ENCODE data around the gene SLC22A17. TPM values are rescaled to one million over a fixed set of nuclear protein-coding genes. Genes with fewer than 3 reads are reported as not detected.
A peak's percentile ranks its signal among the peaks of the same experiment; 100 is the strongest.
"Not testable (repeated sequence)": the region's sequence is repeated elsewhere in the genome, so short reads cannot be mapped to it uniquely, and the experiment has no call there.

SLC22A17 gene
- total RNA-seq, 1 donor from 2014 or later, result 5.0 TPM

DNA sequence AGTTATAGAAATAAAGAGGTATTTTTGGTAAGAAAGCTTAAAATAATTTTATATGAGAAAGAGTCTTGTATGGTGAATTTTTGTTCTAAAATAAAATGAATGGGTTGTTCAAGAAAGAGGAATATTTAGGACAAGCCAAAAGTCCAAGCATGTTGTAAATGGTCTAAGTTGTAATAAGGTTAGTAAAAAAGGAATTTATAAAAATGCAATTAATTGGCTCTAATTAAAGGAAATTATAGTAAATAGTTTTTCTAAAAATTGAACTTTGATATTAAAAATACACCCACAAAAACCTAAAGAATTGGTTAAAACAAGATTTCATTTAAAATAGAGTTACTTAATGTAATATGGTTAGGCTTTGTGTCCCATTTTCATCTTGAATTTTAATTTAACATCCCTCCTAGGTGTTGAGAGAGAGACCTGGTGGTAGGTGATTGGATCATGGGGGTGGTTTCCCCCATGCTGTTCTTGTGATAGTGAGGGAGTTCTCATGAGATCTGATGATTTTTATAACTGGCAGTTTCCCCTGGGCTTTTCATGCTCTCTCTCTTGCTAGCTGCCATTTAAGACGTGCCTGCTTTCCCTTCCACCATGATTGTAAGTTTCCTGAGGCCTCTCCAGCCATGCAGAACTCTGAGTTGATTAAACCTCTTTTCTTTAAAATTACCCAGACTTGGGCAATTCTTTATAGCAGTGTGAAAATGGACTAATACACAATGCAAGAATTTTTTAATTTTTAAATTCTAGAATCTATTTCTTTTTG is 13.0 kb downstream of the SLC22A17 start:
- H3K27ac Mint-ChIP-seq, result no peak overlapping the region
- intact Hi-C loops (cut with micrococcal nuclease), result no loop called here
- peaks cover 36% of the 10 kb centered on the region for H3K27me3 Mint-ChIP-seq (ENCODE audit: insufficient read depth)
- H3K4me3 Mint-ChIP-seq, result no peak overlapping the region
- no peaks in the 10 kb centered on the region for H3K9me3 Mint-ChIP-seq
- H3K36me3 Mint-ChIP-seq (ENCODE audit: low read depth), result no peaks in the 10 kb centered on the region
- no peaks in the 10 kb centered on the region for H3K4me1 Mint-ChIP-seq (ENCODE audit: low read depth)
- no peak for DNase-seq (ENCODE audit: low spot score)

DNA sequence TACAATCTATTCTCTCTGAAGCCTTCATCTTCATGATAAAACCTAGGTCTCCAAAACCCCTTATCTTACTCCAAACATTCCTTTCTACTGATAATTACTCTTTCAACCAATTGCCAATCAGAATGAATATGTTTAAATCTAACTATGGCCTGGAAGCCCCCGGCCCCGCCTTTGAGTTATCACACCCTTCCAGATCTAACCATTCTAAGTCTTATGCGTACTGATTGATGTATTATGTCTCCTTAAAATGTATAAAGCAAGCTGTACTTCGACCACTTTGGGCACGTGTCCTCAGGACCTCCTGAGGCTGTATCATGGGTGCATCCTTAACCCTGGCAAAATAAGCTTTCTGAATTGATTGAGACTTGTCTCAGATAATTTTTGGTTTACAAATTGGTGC is 17.1 kb downstream of the SLC22A17 start:
- no peak overlapping the region for H3K27ac Mint-ChIP-seq
- H3K9me3 Mint-ChIP-seq, result no peaks in the 10 kb centered on the region
- no peaks in the 10 kb centered on the region for H3K36me3 Mint-ChIP-seq (ENCODE audit: low read depth)
- H3K4me1 Mint-ChIP-seq (ENCODE audit: low read depth), result no peaks in the 10 kb centered on the region
- peaks cover 27% of the 10 kb centered on the region for H3K27me3 Mint-ChIP-seq (ENCODE audit: insufficient read depth)
- H3K4me3 Mint-ChIP-seq, result no peak overlapping the region
- no peak for DNase-seq (ENCODE audit: low spot score)
- intact Hi-C loops (cut with micrococcal nuclease), result no loop called here

DNA sequence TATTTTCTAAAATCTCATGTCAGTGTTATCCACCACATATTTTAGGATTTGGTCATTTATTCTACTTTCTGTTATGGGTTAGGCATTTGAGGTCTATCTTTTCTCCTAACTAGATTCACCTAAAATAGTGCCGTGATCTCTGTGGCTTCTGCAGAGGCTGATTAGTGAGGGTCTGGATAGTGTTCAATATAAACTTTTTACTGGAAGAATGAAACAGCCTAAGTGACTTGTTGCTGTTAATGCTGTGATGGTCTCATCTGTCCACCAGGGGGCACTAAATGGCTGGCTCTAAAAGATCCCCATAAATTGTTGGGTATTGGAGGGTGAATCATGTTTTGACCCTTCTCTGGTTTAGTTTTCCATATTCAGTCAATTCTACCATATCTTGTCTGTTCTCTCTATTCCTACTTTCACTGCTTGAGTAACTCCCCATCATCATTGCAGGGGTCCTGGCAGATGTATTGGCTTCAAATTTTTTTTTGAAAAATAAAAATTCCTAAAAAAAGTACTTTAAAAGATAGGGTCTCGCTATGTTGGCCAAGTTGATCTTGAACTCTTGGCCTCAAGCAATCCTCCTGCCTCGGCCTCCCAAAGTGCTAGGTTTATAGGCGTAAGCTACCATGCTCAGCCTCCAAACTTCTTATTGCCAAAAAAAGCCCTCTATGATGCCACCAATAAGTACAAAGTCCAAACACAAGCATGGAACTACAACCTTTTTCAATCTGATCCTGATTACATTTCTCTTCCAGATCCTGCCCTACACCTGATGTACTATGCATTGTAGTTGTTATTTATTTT is 24.5 kb downstream of the SLC22A17 start:
- Mint-ChIP-seq H3K27me3 (ENCODE audit: insufficient read depth) (peaks cover under 1% of the 10 kb centered on the region), H3K4me3 (no peak overlapping the region)

DNA sequence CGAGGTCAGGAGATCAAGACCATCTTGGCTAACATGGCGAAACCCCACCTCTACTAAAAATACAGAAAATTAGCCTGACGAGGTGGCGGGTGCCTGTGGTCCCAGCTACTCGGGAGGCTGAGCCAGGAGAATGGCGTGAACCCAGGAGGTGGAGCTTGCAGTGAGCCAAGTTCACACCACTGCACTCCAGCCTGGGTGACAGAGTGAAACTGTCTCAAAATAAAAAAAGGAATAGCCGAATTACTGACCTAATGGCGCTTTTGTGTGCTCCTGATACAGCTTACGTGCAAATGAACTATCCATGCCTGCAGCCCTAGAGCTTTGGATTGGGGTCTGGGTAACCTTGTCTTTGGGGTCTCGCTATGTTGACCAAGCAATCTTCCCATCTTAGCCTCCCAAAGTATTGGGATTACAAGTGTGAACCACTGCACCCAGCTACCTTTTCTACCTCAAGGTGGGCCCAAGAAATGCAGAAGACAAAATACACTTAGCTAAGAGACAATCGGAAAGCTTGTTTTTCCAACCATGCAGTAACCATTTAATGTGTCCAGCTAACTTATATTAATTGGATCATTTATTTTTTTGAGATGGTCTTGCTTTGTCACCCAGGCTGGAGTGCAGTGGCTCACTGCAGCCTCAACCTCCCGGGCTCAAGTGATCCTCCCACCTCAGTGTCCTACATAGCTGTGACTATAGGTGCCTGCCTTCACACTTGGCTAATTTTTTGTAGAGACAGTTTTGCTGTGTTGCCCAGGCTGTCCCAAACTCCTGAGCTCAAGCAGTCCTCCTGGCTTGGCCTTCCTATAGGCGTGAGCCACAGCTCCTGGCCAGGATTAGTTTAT is 26.0 kb downstream of the SLC22A17 start:
- Mint-ChIP-seq H3K4me1 (ENCODE audit: low read depth) (peaks cover 14% of the 10 kb centered on the region), H3K27ac (no peak overlapping the region), H3K36me3 (ENCODE audit: low read depth) (peaks cover 37% of the 10 kb centered on the region), H3K27me3 (ENCODE audit: insufficient read depth) (no peaks in the 10 kb centered on the region), H3K9me3 (no peaks in the 10 kb centered on the region), H3K4me3 (no peak overlapping the region)
- DNase-seq (ENCODE audit: low spot score), result no peak
- intact Hi-C loops (cut with micrococcal nuclease), result loop anchor here (10.0 kb wide), 4 partner anchors 562 to 1108 kb away; partner anchors contain the start of genes DCAF11, EMC9, NRL and OXA1L

More for the DNA sequence above, 24.5 kb downstream of the SLC22A17 start:
- H3K4me1 Mint-ChIP-seq (ENCODE audit: low read depth), result peaks cover 4% of the 10 kb centered on the region
- intact Hi-C loops (cut with micrococcal nuclease), result loop anchor here (1.0 to 10.0 kb wide), 8 partner anchors 25 to 1107 kb away; partner anchors contain the start of genes DCAF11, EMC9, NGDN and NRL
- H3K9me3 Mint-ChIP-seq, result no peaks in the 10 kb centered on the region
- peaks cover 25% of the 10 kb centered on the region for H3K36me3 Mint-ChIP-seq (ENCODE audit: low read depth)
- peak; percentile 47 for DNase-seq (ENCODE audit: low spot score)
- H3K27ac Mint-ChIP-seq, result no peak overlapping the region

DNA sequence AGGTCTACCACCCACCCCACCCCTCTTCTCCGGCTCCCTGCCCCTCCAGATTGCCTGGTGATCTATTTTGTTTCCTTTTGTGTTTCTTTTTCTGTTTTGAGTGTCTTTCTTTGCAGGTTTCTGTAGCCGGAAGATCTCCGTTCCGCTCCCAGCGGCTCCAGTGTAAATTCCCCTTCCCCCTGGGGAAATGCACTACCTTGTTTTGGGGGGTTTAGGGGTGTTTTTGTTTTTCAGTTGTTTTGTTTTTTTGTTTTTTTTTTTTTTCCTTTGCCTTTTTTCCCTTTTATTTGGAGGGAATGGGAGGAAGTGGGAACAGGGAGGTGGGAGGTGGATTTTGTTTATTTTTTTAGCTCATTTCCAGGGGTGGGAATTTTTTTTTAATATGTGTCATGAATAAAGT is 26.9 kb downstream of the SLC22A17 start:
- H3K4me1 Mint-ChIP-seq (ENCODE audit: low read depth), result peaks cover 16% of the 10 kb centered on the region
- peaks cover 37% of the 10 kb centered on the region for H3K36me3 Mint-ChIP-seq (ENCODE audit: low read depth)
- H3K27me3 Mint-ChIP-seq (ENCODE audit: insufficient read depth); H3K4me3 Mint-ChIP-seq; H3K27ac Mint-ChIP-seq; H3K9me3 Mint-ChIP-seq; DNase-seq (ENCODE audit: low spot score): not testable (repeated sequence)
- intact Hi-C loops (cut with micrococcal nuclease), result loop anchor here (10.0 kb wide), 4 partner anchors 561 to 1109 kb away; partner anchors contain the start of genes DCAF11, EMC9, NRL and OXA1L

DNA sequence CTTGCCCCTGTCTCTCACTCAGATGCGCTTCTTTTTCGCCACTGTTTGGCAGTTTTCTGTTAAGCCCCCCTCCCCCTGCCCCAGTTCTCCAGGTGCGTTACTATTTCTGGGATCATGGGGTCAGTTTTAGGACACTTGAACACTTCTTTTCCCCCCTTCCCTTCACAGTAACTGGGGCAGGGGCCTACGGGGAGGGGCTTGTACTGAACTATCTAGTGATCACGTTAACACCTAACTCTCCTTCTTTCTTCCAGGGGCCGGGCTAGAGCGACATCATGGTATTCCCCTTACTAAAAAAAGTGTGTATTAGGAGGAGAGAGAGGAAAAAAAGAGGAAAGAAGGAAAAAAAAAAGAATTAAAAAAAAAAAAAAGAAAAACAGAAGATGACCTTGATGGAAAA is 27.7 kb downstream of the SLC22A17 start:
- Mint-ChIP-seq H3K27ac (no peak overlapping the region), H3K9me3 (no peaks in the 10 kb centered on the region), H3K36me3 (ENCODE audit: low read depth) (peaks cover 38% of the 10 kb centered on the region), H3K4me1 (ENCODE audit: low read depth) (peaks cover 24% of the 10 kb centered on the region), H3K27me3 (ENCODE audit: insufficient read depth) (no peaks in the 10 kb centered on the region), H3K4me3 (no peak overlapping the region)
- intact Hi-C loops (cut with micrococcal nuclease), result loop anchor here (10.0 kb wide), 4 partner anchors 560 to 1110 kb away; partner anchors contain the start of genes DCAF11, EMC9, NRL and OXA1L
- no peak for DNase-seq (ENCODE audit: low spot score)

DNA sequence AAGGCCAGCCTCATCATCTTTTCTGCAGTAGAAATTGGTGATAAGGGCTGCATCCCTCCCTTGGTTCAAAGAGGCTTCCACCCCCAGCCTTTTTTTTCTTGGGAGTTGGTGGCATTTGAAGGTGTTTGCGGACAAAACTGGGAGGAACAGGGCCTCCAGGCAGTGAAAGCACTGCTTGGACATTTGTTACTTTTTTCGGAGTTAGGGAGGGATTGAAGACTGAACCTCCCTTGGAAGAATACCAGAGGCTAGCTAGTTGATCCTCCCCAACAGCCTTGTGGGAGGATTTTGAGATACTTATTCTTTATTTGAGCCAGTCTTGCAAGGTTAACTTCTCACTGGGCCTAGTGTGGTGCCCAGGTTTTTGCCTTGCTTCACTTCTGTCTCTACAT is 28.2 kb downstream of the SLC22A17 start:
- Mint-ChIP-seq H3K27me3 (ENCODE audit: insufficient read depth) (no peaks in the 10 kb centered on the region), H3K36me3 (ENCODE audit: low read depth) (peaks cover 43% of the 10 kb centered on the region), H3K4me1 (ENCODE audit: low read depth) (peaks cover 29% of the 10 kb centered on the region), H3K9me3 (peaks cover 5% of the 10 kb centered on the region), H3K27ac (no peak overlapping the region), H3K4me3 (no peak overlapping the region)
- intact Hi-C loops (cut with micrococcal nuclease), result loop anchor here (10.0 kb wide), 4 partner anchors 560 to 1110 kb away; partner anchors contain the start of genes DCAF11, EMC9, NRL and OXA1L
- DNase-seq (ENCODE audit: low spot score), result no peak

DNA sequence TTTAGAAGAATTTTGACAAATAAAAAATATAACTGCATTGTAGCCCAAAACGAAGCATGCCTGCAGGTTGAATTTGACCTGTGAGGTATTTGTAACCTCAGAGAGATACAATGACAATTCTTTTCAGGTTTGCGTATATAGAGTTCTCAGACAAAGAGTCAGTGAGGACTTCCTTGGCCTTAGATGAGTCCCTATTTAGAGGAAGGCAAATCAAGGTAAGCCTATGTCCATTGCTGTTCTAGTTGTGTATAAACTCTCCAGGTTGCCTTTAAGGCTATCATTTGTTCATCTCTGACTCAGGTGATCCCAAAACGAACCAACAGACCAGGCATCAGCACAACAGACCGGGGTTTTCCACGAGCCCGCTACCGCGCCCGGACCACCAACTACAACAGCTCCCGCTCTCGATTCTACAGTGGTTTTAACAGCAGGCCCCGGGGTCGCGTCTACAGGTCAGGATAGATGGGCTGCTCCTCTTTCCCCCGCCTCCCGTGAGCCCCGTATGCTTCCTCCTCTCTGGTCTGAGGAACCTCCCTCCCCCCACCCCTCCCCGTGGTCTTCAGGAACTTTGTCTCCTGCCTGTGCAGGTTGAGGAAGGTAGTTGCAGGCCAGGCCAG is 28.7 kb downstream of the SLC22A17 start:
- intact Hi-C loops (cut with micrococcal nuclease), result loop anchor here (10.0 kb wide), 4 partner anchors 559 to 1111 kb away; partner anchors contain the start of genes DCAF11, EMC9, NRL and OXA1L
- H3K27me3 Mint-ChIP-seq (ENCODE audit: insufficient read depth), result no peaks in the 10 kb centered on the region
- DNase-seq (ENCODE audit: low spot score), result no peak
- H3K9me3 Mint-ChIP-seq, result peaks cover 5% of the 10 kb centered on the region
- peaks cover 30% of the 10 kb centered on the region for H3K4me1 Mint-ChIP-seq (ENCODE audit: low read depth)
- H3K27ac Mint-ChIP-seq, result no peak overlapping the region
- H3K4me3 Mint-ChIP-seq, result no peak overlapping the region
- H3K36me3 Mint-ChIP-seq (ENCODE audit: low read depth), result peaks cover 43% of the 10 kb centered on the region

DNA sequence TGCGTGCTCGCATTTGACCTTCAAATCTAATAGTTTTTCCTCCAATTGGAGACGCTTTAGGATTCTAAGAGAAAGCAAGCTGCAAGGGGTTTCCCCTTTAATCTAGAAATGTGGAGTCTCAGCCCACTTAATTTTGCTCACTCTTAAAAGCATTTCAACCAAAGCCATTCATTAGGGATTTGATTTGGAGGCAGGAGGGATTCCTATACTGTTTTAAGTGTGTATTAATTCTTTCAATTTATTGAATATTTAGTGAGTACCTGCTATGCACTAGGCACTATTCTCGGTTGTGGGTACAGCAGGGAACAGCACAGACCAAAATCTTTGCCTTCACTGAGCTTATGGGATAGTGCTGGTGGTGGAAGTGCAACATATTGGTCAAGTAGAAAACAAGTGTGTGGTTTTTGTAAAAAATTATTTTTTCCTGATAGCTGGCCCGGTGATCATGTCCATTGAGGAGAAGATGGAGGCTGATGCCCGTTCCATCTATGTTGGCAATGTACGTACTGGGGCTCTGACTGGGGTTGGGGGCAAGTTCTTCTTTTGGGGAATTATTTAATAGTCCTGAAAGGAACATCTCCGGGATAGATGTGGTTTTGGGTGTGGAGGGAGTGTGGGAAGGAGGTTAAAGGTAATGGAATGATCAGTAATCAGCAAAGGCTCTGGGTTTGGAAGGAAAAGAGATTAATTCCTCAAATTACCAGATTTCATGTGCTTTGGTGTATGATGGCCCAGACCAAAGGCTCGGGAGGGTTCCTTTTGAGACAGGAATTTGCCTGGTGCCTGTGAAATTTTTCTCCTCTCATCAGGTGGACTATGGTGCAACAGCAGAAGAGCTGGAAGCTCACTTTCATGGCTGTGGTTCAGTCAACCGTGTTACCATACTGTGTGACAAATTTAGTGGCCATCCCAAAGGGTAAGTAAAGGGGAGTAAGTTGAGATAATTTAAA is 29.8 kb downstream of the SLC22A17 start:
- peaks cover 5% of the 10 kb centered on the region for H3K9me3 Mint-ChIP-seq
- H3K27ac Mint-ChIP-seq, result peak overlapping the region; percentile 96
- H3K4me1 Mint-ChIP-seq (ENCODE audit: low read depth), result peaks cover 30% of the 10 kb centered on the region
- H3K4me3 Mint-ChIP-seq, result peak overlapping the region; percentile 97
- H3K27me3 Mint-ChIP-seq (ENCODE audit: insufficient read depth), result no peaks in the 10 kb centered on the region
- peaks cover 43% of the 10 kb centered on the region for H3K36me3 Mint-ChIP-seq (ENCODE audit: low read depth)
- no peak for DNase-seq (ENCODE audit: low spot score)
- intact Hi-C loops (cut with micrococcal nuclease), result loop anchor here (1.0 to 10.0 kb wide), 5 partner anchors 58 to 1112 kb away; partner anchors contain the start of genes DCAF11, EMC9, NRL and OXA1L

DNA sequence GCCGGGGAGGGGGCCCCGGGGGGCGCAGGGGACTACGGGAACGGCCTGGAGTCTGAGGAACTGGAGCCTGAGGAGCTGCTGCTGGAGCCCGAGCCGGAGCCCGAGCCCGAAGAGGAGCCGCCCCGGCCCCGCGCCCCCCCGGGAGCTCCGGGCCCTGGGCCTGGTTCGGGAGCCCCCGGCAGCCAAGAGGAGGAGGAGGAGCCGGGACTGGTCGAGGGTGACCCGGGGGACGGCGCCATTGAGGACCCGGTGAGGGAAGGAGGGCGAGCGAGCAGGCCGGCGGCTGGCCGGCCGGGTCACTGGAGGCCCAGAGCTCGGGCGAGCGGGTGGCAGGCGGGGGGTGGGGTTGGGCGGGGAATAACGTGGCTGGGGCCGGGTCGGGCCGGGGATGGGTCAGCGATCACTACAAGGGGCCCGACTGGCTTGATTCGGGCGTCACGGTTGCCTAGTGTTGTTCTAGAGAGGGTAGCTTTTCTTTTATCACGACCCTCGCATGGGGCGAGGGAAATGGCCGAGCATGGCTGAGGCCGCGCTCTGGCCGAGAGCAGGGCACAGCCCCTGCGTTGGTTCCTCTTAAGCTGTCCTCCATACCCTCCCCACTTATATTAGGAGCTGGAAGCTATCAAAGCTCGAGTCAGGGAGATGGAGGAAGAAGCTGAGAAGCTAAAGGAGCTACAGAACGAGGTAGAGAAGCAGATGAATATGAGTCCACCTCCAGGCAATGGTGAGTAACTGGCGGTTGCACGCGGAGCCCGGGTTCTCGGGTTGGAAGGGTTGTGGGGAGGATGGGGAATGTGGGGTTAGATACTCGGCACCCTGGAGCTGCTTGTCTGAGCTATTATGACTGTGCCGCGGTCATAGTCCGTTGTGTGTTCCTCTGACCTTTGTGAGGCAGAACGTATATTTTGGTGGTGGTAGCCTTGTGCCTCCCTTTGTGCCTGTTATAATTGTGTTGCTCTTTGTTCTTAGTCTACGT is 30.8 kb downstream of the SLC22A17 start:
- H3K27me3 Mint-ChIP-seq (ENCODE audit: insufficient read depth), result no peaks in the 10 kb centered on the region
- DNase-seq (ENCODE audit: low spot score), result peak; percentile 42
- H3K4me1 Mint-ChIP-seq (ENCODE audit: low read depth), result peaks cover 30% of the 10 kb centered on the region
- intact Hi-C loops (cut with micrococcal nuclease), result loop anchor here (1.0 to 10.0 kb wide), 13 partner anchors 21 to 1113 kb away; partner anchors contain the start of genes ACIN1, C14orf119, DCAF11 and EMC9
- peaks cover 43% of the 10 kb centered on the region for H3K36me3 Mint-ChIP-seq (ENCODE audit: low read depth)
- H3K27ac Mint-ChIP-seq, result peak overlapping the region; percentile 96
- peak overlapping the region; percentile 97 for H3K4me3 Mint-ChIP-seq
- peaks cover 5% of the 10 kb centered on the region for H3K9me3 Mint-ChIP-seq
